Measurements from ENCODE around the gene CHKA. TPM values are rescaled to one million over a fixed set of nuclear protein-coding genes. Genes with fewer than 3 reads are reported as not detected.

CHKA gene
- total RNA-seq, 4 donors from 2014 or later = 7.8 to 21.4 (median 15.3) TPM

- Histone ChIP-seq H3K27ac (peak overlapping the region; percentile 0), H3K27me3 (no peaks in the 10 kb centered on the region), H3K9me3 (no peaks in the 10 kb centered on the region), H3K4me3 (no peak overlapping the region), H3K36me3 (no peaks in the 10 kb centered on the region), H3K4me1 (peaks cover 75% of the 10 kb centered on the region)
- peak; percentile 62 to 63 for DNase-seq (ENCODE audit: low spot score in 2 of 2)
- 75% methylated on average over 10 of the region's 17 CpGs for WGBS
- TF ChIP-seq CTCF (IDR thresholded peaks at IDR 0.05) (no peak), POLR2A (IDR thresholded peaks at IDR 0.05) (no peak), POLR2AphosphoS5 (IDR thresholded peaks at IDR 0.05) (no peak), EP300 (IDR thresholded peaks at IDR 0.05) (no peak)
Measured at GRCh38 chr11:68012044-68012842, 108.9 kb downstream of the CHKA start.

- no peak for TF ChIP-seq CTCF (IDR thresholded peaks at IDR 0.05)
- TF ChIP-seq EP300 (IDR thresholded peaks at IDR 0.05) = no peak
- TF ChIP-seq POLR2AphosphoS5 (IDR thresholded peaks at IDR 0.05) = no peak
- no peak for TF ChIP-seq POLR2A (IDR thresholded peaks at IDR 0.05)
- Histone ChIP-seq H3K27me3 (no peaks in the 10 kb centered on the region), H3K27ac (peak overlapping the region; percentile 88), H3K4me1 (peaks cover 66% of the 10 kb centered on the region), H3K4me3 (peak overlapping the region; percentile 46), H3K9me3 (no peaks in the 10 kb centered on the region), H3K36me3 (no peaks in the 10 kb centered on the region)
- WGBS = 80% methylated on average over 16 of the region's 16 CpGs
- peak; percentile 58 to 73 for DNase-seq (ENCODE audit: low spot score in 2 of 2)
Measured at GRCh38 chr11:68011051-68011943, 109.9 kb downstream of the CHKA start.

- TF ChIP-seq EP300 (IDR thresholded peaks at IDR 0.05) = no peak
- peak in 1 of 2 donors; percentile 46 for TF ChIP-seq POLR2A (IDR thresholded peaks at IDR 0.05)
- peak in 2 of 3 donors; percentile 78 to 80 for TF ChIP-seq POLR2AphosphoS5 (IDR thresholded peaks at IDR 0.05)
Measured at GRCh38 chr11:68010090-68011041, 110.8 kb downstream of the CHKA start, which contains the start of gene ALDH3B1. Gene ALDH3B1 (plus strand): TSS chr11:68010327. CDS start chr11:68015298, 4,971 bp downstream.

GRCh38 chr11:68009391-68010089 lies 111.6 kb downstream of the CHKA start:
- H3K4me3 ChIP-seq = peak overlapping the region; percentile 46
- no peaks in the 10 kb centered on the region for H3K27me3 ChIP-seq
- H3K36me3 ChIP-seq = no peaks in the 10 kb centered on the region
- peak overlapping the region; percentile 88 for H3K27ac ChIP-seq
- H3K9me3 ChIP-seq = no peaks in the 10 kb centered on the region
- H3K4me1 ChIP-seq = peaks cover 60% of the 10 kb centered on the region
- TF ChIP-seq CTCF (IDR thresholded peaks at IDR 0.05) (no peak), POLR2A (IDR thresholded peaks at IDR 0.05) (no peak), EP300 (IDR thresholded peaks at IDR 0.05) (no peak), POLR2AphosphoS5 (IDR thresholded peaks at IDR 0.05) (no peak)
- no peak for DNase-seq (ENCODE audit: low spot score in 2 of 2)
- 67% methylated on average over 12 of the region's 12 CpGs for WGBS

More at GRCh38 chr11:68010090-68011041, 110.8 kb downstream of the CHKA start, which contains the start of gene ALDH3B1:
- no peaks in the 10 kb centered on the region for H3K9me3 ChIP-seq
- peak; percentile 97 to 98 for DNase-seq (ENCODE audit: low spot score in 2 of 2)
- no peaks in the 10 kb centered on the region for H3K27me3 ChIP-seq
- peak within 1 kb of the TSS; percentile 88 for H3K27ac ChIP-seq
- no peaks in the 10 kb centered on the region for H3K36me3 ChIP-seq
- peak within 1 kb of the TSS; percentile 46 for H3K4me3 ChIP-seq
- 12% methylated on average over 14 of the region's 33 CpGs for WGBS
- H3K4me1 ChIP-seq = peaks cover 66% of the 10 kb centered on the region

Measured in suprapubic skin (tissue), 4 donors.